ENCODE results near the gene SERPINC1.
"Not testable (repeated sequence)": the region's sequence is repeated elsewhere in the genome, so short reads cannot be mapped to it uniquely, and the experiment has no call there.

Gene SERPINC1

GRCh38 chr1:173866413-173867115 is 50.6 kb downstream of the SERPINC1 start:
- ChIA-PET POLR2A (ENCODE audit: low non-redundant PET) (no interaction called here), CTCF (no interaction called here)
- DNase-seq (ENCODE audit: low spot score), result no peak
- TF ChIP-seq, protein P1, sequence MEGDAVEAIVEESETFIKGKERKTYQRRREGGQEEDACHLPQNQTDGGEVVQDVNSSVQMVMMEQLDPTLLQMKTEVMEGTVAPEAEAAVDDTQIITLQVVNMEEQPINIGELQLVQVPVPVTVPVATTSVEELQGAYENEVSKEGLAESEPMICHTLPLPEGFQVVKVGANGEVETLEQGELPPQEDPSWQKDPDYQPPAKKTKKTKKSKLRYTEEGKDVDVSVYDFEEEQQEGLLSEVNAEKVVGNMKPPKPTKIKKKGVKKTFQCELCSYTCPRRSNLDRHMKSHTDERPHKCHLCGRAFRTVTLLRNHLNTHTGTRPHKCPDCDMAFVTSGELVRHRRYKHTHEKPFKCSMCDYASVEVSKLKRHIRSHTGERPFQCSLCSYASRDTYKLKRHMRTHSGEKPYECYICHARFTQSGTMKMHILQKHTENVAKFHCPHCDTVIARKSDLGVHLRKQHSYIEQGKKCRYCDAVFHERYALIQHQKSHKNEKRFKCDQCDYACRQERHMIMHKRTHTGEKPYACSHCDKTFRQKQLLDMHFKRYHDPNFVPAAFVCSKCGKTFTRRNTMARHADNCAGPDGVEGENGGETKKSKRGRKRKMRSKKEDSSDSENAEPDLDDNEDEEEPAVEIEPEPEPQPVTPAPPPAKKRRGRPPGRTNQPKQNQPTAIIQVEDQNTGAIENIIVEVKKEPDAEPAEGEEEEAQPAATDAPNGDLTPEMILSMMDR (conservative IDR thresholded peaks at IDR 0.05; ENCODE audit: low read depth), result no peak
- peak overlapping the region; percentile 95 for H3K27ac ChIP-seq

DNA sequence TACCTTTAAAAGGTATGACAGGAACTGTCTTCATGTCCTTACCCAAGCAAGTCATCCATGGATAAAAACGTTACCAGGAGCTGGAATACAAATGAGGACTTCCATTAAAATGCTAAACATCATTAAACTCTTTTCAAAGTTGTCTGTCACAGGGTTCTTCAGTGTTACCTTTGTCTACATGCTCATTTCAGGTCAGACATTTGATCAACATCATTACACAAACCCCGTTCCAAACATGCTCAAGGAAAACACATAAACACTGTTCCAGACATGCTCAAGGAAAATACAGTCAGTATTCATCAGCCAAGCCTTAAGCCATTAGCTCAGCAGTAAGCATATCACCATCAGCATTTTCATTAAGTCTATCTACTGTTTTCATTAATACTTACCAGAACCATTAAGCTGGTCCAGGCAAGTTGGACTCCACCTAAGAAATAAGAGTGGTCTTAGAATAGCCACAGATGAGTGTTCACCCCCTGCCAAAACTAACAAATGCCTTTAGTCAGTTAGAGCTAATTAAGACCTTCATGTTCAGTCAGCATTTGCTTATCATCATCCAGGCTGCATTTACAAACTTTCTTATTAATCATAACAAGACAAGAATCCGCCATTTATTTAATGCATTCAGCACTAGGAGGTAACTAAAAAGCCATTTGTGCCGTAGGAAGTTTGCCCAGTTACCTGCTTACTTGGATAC is 51.5 kb downstream of the SERPINC1 start:
- H3K27ac ChIP-seq, result no peak overlapping the region
- TF ChIP-seq, protein P1 (conservative IDR thresholded peaks at IDR 0.05; ENCODE audit: low read depth), result no peak
- DNase-seq (ENCODE audit: low spot score), result no peak
- CTCF ChIA-PET, result no interaction called here
- POLR2A ChIA-PET (ENCODE audit: low non-redundant PET), result no interaction called here

GRCh38 chr1:173864179-173864867 is 52.8 kb downstream of the SERPINC1 start:
- POLR2A ChIA-PET (ENCODE audit: low non-redundant PET), result no interaction called here

DNA sequence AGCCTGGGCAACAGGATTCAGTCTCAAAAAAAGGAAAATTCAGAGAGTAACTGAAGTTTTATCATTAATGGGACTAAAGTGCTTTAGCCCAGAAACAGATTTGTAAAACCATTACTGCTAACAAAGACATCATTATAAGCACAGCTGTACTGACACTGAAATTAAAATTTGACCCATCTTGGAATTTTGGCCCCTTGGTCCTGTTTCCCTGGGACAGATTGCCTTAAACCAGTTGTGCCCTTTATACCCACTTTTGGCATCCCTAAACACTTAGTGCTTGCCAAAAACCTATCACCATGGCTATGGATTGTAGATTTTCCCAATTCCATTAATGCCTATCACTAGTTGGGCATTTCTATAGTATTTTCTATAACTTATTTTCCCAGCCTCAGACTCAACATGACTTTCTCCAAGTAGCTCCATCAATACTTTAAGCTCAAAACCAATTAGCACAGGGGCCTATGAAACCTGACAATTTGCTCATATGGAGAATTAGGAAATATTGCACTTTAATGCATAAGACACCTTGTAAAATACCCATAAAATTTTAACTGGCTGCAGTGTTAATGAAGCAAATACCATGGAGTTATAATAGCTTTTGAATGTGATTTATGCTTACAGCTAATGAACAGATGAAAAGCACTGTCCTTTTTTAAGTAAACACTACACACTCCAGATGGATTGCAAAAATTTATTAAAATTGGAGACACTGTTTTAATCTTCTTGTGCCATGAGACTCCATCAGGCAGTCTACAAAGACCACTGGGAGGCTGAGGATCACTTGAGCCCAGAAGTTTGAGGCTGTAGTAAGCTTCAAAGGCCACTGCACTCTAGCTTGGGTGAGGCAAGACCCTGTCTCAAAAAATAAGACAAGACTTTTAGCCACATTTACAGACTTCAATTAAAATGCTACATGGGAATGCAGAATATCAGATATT is 53.6 kb downstream of the SERPINC1 start:
- POLR2A ChIA-PET (ENCODE audit: low non-redundant PET), result no interaction called here
- DNase-seq (ENCODE audit: low spot score), result no peak
- TF ChIP-seq, protein P1 (conservative IDR thresholded peaks at IDR 0.05; ENCODE audit: low read depth), result no peak
- peak overlapping the region; percentile 73 for H3K27ac ChIP-seq
- CTCF ChIA-PET, result interaction anchor here (0.6 kb wide), 2 partner anchors 117 to 1121 kb away, joined by 3 read pairs; no protein-coding TSS in a partner anchor

More at GRCh38 chr1:173864179-173864867, 52.8 kb downstream of the SERPINC1 start:
- TF ChIP-seq, protein P1 (conservative IDR thresholded peaks at IDR 0.05; ENCODE audit: low read depth), result no peak
- CTCF ChIA-PET, result no interaction called here
- no peak for DNase-seq (ENCODE audit: low spot score)
- peak overlapping the region; percentile 71 for H3K27ac ChIP-seq

GRCh38 chr1:173862769-173863223 is 54.3 kb downstream of the SERPINC1 start:
- ChIA-PET CTCF (interaction anchor here (0.6 kb wide), 2 partner anchors 116 to 1121 kb away, joined by 3 read pairs; no protein-coding TSS in a partner anchor), POLR2A (ENCODE audit: low non-redundant PET) (interaction anchor here (0.7 kb wide), 1 partner anchor 21 kb away, joined by 3 read pairs; no protein-coding TSS in a partner anchor)
- DNase-seq (ENCODE audit: low spot score), result peak; percentile 28
- TF ChIP-seq, protein P1 (conservative IDR thresholded peaks at IDR 0.05; ENCODE audit: low read depth), result no peak
- peak overlapping the region; percentile 73 for H3K27ac ChIP-seq

GRCh38 chr1:173862146-173862768 is 54.9 kb downstream of the SERPINC1 start:
- ChIA-PET CTCF (interaction anchor here (0.6 kb wide), 1 partner anchor 116 kb away, joined by 3 read pairs; no protein-coding TSS in a partner anchor), POLR2A (ENCODE audit: low non-redundant PET) (interaction anchor here (0.7 kb wide), 1 partner anchor 21 kb away, joined by 3 read pairs; no protein-coding TSS in a partner anchor)
- H3K27ac ChIP-seq, result peak overlapping the region; percentile 73
- DNase-seq (ENCODE audit: low spot score), result not testable (repeated sequence)

Measured in RWPE1 (cell line).